GM19324 (cell line): Measurements from ENCODE around the gene PPIP5K2.

ENCODE experiments used
- ATAC-seq: cut with Tn5 transposase; IDR thresholded peaks from one replicate; pipeline ENCODE4 v1.9.1; 2021; ENCODE audit warnings: mild to moderate bottlenecking, moderate library complexity; ENCODE audit not compliant: unreplicated experiment, low FRiP score

PPIP5K2 gene

DNA sequence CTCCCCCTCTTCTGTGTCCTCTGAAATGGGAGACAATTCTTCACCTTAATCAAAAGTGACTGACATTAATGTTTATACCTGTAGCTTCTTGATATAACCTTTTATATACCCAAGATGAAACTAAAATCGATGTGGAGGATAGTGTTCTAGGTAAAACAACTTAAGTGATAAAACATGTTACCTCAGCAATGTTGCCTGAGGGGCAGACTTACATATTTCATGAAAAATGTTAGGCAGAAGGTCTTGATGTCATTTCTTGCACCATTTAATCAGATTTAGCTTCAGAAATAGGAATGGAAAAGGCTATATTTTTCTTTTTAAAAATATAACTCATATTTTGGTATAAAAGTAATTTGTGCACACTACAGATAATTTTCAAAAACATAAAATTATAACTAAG is 115.8 kb downstream of the PPIP5K2 start:
- ATAC-seq: no peak

DNA sequence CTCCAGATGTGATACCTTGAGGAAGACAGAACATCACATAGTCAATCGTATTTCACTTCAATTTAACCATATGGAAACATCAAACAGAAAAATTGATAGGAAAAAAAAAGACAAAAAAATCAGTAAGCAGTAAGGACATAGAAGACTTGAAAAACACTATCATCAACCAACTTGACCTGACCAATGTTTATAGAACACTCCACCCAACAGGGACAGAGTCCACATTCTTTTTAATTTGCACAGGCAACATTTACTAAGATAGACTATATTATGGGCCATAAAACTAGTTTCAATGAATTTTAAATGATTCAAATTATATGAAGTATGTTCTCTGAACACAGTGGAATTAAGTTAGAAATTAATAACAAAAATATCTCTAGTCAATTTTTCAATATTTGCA is 117.7 kb downstream of the PPIP5K2 start:
- no peak for ATAC-seq

DNA sequence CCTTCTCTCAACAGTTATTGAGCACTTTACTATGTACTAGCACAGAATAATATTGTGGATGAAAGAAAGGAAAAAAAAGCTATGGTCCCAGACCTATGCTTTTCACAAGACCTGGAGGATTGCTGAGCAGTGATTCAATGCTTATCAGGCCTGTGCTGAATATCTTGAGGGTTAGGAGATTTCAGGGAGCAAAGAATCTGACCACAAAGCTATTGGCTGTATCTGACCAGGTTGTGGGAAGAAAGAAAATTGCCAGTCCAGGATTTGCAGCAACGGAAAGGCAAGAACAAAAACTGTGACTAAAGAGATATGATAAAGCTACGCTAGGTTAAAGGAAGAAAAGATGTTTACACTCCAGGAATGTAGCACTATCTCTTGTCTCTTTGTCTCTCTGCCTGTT is 123.6 kb downstream of the PPIP5K2 start:
- ATAC-seq: no peak

DNA sequence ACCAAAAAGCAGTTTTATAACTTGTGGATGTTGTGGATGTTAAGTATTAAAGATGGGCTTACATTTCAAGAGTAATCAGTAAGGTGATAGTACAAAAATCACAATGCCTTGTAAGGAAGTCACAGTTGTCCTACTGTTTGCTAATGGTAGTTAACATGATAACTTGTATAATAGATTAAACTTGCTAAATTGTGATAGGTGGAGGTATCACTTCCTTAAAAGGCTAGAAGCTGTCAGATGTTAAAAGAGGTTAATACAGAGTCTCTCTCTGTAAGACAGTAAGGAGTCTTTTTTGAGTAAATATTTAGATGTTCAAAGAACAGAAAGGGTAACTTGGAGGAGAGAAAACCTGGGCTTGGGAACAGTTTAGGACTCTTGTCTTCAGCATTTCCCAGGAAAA is 124.3 kb downstream of the PPIP5K2 start:
- ATAC-seq: no peak

- ATAC-seq: no peak
These were observed 125.7 kb downstream of the PPIP5K2 start for GRCh38 chr5:103245761-103246160.

- ATAC-seq: no peak
These were observed 127.0 kb downstream of the PPIP5K2 start for GRCh38 chr5:103247118-103247517.

DNA sequence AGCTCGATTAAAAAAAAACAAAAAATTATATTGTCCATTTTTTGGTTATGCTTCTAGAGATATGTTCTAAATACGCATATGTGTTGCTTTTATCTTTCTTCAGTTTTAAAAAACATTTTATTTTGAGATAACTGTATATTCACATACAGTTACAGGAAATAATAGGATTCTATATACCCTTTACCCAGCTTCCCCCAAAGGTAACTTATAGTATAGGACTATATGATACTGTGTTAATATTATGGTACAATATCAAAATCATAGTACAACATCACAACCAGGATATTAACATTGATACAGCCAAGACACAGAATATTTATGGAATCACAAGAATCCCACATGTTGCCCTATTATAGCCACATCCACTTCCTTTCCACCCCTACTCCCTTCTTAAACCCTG is 129.0 kb downstream of the PPIP5K2 start:
- ATAC-seq: no peak

DNA sequence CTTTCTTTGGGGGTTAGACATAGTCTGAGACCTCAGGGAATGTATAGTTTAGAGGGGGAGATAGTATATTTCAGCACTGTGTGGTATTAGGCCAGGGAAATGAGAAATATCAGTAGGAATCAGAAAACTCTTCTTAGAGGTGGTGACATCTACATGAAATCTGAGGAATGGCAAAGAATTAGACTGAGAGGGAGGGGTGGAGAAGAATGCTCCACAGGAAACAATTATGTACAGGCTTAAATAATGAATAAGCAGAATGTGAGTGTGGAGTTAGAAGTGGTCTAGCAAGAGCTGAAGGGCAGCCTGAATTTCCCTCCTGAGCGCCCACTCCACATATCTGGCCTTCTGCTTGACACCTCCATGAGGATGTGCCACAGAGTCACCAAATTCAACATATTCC is 134.8 kb downstream of the PPIP5K2 start:
- no peak for ATAC-seq

- ATAC-seq: no peak
These were observed 135.6 kb downstream of the PPIP5K2 start for GRCh38 chr5:103255691-103256090.

DNA sequence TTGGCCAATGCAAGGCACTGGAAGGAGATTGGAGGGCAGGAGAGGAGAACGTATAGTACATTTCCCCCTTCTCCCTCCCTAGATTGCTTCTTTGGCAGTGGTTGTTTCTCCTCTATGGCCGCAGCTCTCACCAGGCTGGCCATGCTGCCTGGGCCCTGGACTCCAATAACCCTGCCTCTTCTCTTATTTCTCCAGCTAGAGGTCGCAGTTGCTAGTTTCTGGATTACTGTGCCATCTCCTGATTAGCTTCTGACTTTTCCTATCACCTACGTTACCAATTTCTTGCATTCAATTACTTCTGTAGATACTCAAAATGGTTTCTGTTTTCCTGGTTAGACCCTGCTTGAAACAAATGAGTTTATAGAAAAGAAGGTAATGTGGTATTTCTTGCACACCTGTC is 136.1 kb downstream of the PPIP5K2 start:
- no peak for ATAC-seq

- ATAC-seq: peak; percentile 82
These were observed 138.4 kb downstream of the PPIP5K2 start, which contains the start of gene MACIR for GRCh38 chr5:103258368-103258956. Gene MACIR (plus strand): TSS chr5:103258763. CDS start chr5:103275920, 17,157 bp downstream.

DNA sequence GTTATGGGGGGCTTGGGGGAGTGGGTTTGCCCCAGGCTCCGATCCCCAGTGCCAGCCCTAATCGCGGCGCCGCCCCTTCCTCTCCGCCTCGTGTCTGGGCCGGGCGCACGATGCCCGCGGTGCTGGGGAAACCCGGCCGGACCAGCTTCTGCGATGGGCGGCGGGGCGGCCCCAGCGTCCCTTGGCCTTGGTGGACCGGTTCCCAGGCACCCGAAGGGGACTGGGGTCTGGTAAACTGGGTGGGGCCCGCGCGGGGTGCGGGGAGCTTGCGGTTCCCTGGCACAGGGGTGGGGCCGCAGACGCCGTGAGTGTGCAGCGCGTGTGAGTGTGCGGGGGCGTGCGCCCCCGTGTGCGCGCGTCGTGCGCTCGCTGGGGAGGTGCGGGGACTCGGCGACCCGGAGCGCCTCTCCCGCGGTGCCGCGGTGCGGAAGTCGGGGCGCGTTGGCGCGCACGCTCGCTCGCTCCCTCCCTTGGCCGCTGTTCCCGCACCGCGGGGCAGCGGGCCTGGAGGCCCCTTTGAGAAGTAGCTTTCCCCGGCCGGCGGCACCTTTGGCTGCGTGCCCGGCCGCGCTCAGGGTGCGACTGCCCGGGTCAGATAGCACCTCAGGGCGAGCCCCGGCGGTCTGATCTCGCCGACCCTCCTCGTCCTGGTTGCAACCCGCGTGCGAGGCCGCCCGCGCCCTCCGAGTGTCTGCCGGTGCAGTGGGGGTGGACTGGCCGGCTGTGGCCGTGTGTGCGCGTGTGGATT is 139.0 kb downstream of the PPIP5K2 start:
- ATAC-seq: peak; percentile 47

DNA sequence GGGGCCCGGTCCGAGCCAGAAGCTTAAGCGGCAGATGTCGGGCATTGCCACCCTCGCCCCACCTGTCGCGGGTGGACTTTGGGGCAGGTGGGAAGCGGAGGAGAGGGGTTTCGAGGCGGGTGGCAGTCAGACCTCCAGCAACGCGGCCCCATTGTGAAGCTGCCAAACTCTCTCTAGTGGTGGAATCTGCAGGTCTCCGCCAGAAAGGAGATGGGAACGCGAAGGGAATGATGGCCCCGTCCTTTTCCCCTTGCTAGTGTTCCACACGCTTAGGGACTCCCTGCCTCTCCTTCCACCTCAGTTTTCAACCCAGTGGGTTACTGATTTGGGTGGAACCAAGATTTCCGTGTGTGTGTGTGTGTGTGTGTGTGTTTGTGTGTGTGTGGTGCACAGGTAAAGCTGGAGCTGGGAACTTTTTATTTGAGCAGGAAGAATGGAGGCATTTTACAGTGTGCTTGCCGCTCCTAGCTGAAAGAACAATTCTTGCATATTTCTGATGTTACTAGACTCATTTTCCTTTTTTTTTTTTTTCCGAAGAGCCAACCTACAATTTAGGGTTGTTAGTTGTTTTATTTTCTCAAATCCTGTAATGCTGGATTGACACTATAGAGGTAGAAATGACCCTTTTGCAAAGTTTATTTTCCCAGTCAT is 139.7 kb downstream of the PPIP5K2 start:
- no peak for ATAC-seq

DNA sequence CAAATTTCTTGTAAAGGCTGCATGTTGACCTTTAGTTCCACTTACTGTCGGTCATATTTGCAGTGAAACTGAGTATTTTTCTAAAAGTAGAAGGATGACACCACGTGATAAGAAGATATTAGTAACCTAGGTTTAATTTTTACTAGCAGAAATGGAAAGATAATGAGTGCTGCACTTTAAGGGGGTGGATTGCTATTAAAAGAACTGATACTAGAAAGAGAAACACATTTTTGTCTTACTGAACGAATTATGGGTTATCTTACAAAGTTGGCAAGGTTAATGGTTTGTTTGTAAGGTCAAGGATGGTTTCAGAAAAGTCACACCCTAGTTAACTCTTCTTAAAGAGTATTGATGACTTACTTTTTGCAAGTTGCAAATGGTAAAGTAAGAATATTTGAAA is 140.8 kb downstream of the PPIP5K2 start:
- ATAC-seq: peak; percentile 23
